Stimulated activated CD8-positive, alpha-beta memory T cell treated with anti-CD3 and anti-CD28 coated beads, Interleukin-12 subunit alpha, Interleukin-12 subunit beta, amount 100 ng/mL, for 24 hours (primary cell): ENCODE results near the gene ZNF48.
A peak's percentile ranks its signal among the peaks of the same experiment; 100 is the strongest.

Experiments used
- DNase-seq: peaks from one replicate; pipeline ENCODE4 v3.0.0-alpha.2; 2020; ENCODE audit errors: extremely low read depth

ZNF48 gene

DNA sequence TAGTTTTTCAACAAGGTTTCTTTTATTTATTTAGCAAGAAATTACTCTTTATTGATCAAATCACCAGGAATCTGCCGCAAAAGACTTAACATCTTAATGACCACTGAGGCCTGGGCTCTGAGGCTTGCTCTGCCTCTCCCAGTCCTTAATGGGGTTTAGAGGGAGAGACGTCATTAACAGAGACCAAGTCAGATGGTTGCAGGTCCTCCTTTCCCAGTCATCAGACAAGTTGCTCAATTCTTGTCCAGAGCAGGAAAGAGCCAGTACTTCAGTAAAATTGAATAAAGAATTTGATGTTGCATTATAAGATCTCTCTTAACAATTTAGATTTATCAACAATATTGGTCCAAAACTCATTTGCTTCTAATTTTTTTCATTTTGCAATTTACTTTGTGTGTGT lies 48.4 kb downstream of the ZNF48 start:
- DNase-seq, result no peak

- DNase-seq, result no peak
Measured at GRCh38 chr16:30444231-30445148, 49.3 kb downstream of the ZNF48 start.

- DNase-seq, result no peak
Measured at GRCh38 chr16:30445149-30445407, 49.9 kb downstream of the ZNF48 start.

DNA sequence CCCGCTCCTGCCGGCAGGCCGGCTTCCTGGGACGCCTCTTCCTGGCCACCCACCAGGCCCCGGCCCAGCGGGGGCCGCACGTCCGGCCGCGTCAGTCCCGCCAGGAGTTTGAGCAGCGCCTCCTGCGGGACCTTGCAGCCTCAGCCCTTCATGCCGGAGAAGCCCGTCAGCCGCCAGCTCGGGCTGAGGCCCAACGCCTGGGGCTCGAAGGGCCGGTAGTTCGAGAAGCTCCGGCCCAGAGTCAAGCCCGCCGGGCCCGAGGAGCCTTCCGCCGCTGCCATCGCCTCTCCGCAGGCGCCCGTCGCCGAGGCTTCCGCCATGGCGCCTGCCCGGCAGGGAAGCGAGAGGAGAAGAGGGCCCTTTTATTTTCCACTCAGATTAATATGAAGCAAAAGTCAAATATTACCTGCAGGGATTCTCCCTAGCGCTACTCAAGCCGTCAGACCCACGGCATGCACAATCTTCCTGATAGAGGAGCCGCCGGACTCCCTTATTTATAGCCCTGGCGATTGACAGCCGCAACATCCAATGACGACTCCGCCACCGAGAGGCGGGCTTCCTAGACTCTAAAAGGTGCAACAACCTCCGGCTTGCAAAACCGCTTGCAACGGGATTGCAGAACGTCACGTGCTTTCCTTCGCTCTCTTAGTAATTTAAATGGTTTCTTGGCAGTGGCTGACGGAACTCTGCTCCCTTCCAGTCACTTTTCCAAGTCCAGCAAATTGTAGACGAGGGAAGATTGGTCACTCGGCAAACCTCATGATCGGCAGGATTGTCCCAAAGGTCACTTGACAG lies 50.4 kb downstream of the ZNF48 start, which contains the start of gene SEPHS2:
Gene SEPHS2, minus strand, starts transcription at position 467 of the 795 bp plus-strand sequence. Its CDS starts 147 bp downstream, at position 320.
- peak; percentile 83 for DNase-seq

GRCh38 chr16:30446203-30446595 lies 51.0 kb downstream of the ZNF48 start:
- DNase-seq, result no peak

DNA sequence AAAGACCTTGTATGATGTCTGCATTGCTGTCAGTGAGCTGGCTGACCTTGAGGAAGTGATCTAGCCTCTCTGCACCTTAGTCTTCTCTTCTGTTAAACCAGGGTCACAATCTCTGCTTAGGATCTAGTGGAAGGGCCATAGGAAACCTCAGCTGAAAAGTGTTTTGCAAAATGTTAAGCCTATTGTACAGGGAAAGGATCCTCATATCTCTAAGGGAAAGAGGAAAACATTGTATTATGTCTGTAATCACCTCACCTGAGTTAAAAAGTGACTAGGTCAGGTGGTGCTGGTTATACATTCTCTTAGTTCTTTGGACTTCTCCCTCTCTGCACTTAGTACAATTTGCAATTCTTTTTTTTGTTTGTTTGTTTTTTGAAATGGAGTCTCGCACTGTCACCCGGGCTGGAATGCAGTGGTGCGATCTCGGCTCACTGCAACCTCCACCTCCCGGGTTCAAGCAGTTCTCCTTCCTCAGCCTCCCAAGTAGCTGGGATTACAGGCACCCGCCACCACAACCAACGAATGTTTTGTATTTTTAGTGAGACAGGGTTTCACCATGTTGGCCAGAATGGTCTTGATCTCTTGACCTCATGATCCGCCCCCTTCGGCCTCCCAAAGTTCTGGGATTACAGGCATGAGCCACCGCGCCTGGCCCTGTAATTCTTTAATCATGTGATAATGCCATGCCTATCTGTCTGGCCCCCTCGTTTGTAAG lies 52.4 kb downstream of the ZNF48 start:
- DNase-seq, result no peak

- DNase-seq, result no peak
Measured at GRCh38 chr16:30449116-30449435, 53.9 kb downstream of the ZNF48 start.
